ENCODE measurements around the gene SLC25A47. TPM values are rescaled to one million over a fixed set of nuclear protein-coding genes. Genes with fewer than 3 reads are reported as not detected.
"Not testable (repeated sequence)": the region's sequence is repeated elsewhere in the genome, so short reads cannot be mapped to it uniquely, and the experiment has no call there.

The SLC25A47 gene
- total RNA-seq, 2 experiments from 2014 or later = not detected

- intact Hi-C loops (cut with micrococcal nuclease) = no loop called here
- no peak overlapping the region for H3K27ac Mint-ChIP-seq
- DNase-seq = no peak
- CTCF ChIA-PET = interaction anchor here (0.7 kb wide), 1 partner anchor 49 kb away, joined by 3 read pairs; no protein-coding TSS in a partner anchor
- peaks cover 12% of the 10 kb centered on the region for H3K4me1 Mint-ChIP-seq (ENCODE audit: low read depth)
- no peaks in the 10 kb centered on the region for H3K27me3 Mint-ChIP-seq (ENCODE audit: low read depth)
- H3K9me3 Mint-ChIP-seq = no peaks in the 10 kb centered on the region
- H3K4me3 Mint-ChIP-seq = no peak overlapping the region
- peaks cover 49% of the 10 kb centered on the region for H3K36me3 Mint-ChIP-seq (ENCODE audit: low read depth)
Measured at GRCh38 chr14:100334904-100335303, 11.8 kb downstream of the SLC25A47 start.

GRCh38 chr14:100336618-100337530, 13.7 kb downstream of the SLC25A47 start:
- no peak for DNase-seq
- Mint-ChIP-seq H3K27me3 (ENCODE audit: low read depth) (no peaks in the 10 kb centered on the region), H3K4me1 (ENCODE audit: low read depth) (peaks cover 32% of the 10 kb centered on the region), H3K9me3 (no peaks in the 10 kb centered on the region), H3K4me3 (no peak overlapping the region), H3K27ac (peak overlapping the region; percentile 32), H3K36me3 (ENCODE audit: low read depth) (peaks cover 64% of the 10 kb centered on the region)
- intact Hi-C loops (cut with micrococcal nuclease) = loop anchor here (1.0 kb wide), 1 partner anchor 38 kb away; a partner anchor contains a TSS
- CTCF ChIA-PET = no interaction called here

GRCh38 chr14:100339766-100340422, 16.8 kb downstream of the SLC25A47 start:
- Mint-ChIP-seq H3K9me3 (no peaks in the 10 kb centered on the region), H3K4me3 (no peak overlapping the region), H3K36me3 (ENCODE audit: low read depth) (peaks cover 74% of the 10 kb centered on the region), H3K27ac (peak overlapping the region; percentile 63), H3K27me3 (ENCODE audit: low read depth) (no peaks in the 10 kb centered on the region), H3K4me1 (ENCODE audit: low read depth) (peaks cover 47% of the 10 kb centered on the region)
- CTCF ChIA-PET = interaction anchor here (0.6 to 1.4 kb wide), 2 partner anchors 21 to 67 kb away, joined by 4 to 5 read pairs; no protein-coding TSS in a partner anchor
- intact Hi-C loops (cut with micrococcal nuclease) = no loop called here
- DNase-seq = no peak

- peak overlapping the region; percentile 89 for H3K27ac Mint-ChIP-seq
- no peaks in the 10 kb centered on the region for H3K9me3 Mint-ChIP-seq
- no peak for DNase-seq
- no peaks in the 10 kb centered on the region for H3K27me3 Mint-ChIP-seq (ENCODE audit: low read depth)
- peaks cover 71% of the 10 kb centered on the region for H3K36me3 Mint-ChIP-seq (ENCODE audit: low read depth)
- intact Hi-C loops (cut with micrococcal nuclease) = no loop called here
- CTCF ChIA-PET = interaction anchor here (0.6 to 1.4 kb wide), 2 partner anchors 22 to 68 kb away, joined by 4 to 5 read pairs; no protein-coding TSS in a partner anchor
- no peak overlapping the region for H3K4me3 Mint-ChIP-seq
- peaks cover 47% of the 10 kb centered on the region for H3K4me1 Mint-ChIP-seq (ENCODE audit: low read depth)
Measured at GRCh38 chr14:100340423-100340813, 17.3 kb downstream of the SLC25A47 start.

GRCh38 chr14:100341301-100342031, 18.3 kb downstream of the SLC25A47 start:
- H3K9me3 Mint-ChIP-seq = no peaks in the 10 kb centered on the region
- peaks cover 45% of the 10 kb centered on the region for H3K4me1 Mint-ChIP-seq (ENCODE audit: low read depth)
- H3K36me3 Mint-ChIP-seq (ENCODE audit: low read depth) = peaks cover 72% of the 10 kb centered on the region
- peak; percentile 70 for DNase-seq
- no peaks in the 10 kb centered on the region for H3K27me3 Mint-ChIP-seq (ENCODE audit: low read depth)
- CTCF ChIA-PET = interaction anchor here (0.6 kb wide), 1 partner anchor 320 kb away, joined by 4 read pairs; no protein-coding TSS in a partner anchor
- peak overlapping the region; percentile 89 for H3K27ac Mint-ChIP-seq
- intact Hi-C loops (cut with micrococcal nuclease) = loop anchor here (1.0 kb wide), 1 partner anchor 34 kb away; a partner anchor contains a TSS
- no peak overlapping the region for H3K4me3 Mint-ChIP-seq

- no peak overlapping the region for H3K4me3 Mint-ChIP-seq
- CTCF ChIA-PET = no interaction called here
- H3K36me3 Mint-ChIP-seq (ENCODE audit: low read depth) = peaks cover 72% of the 10 kb centered on the region
- H3K27ac Mint-ChIP-seq = peak overlapping the region; percentile 89
- no peak for DNase-seq
- H3K9me3 Mint-ChIP-seq = no peaks in the 10 kb centered on the region
- intact Hi-C loops (cut with micrococcal nuclease) = no loop called here
- peaks cover 38% of the 10 kb centered on the region for H3K4me1 Mint-ChIP-seq (ENCODE audit: low read depth)
- no peaks in the 10 kb centered on the region for H3K27me3 Mint-ChIP-seq (ENCODE audit: low read depth)
Measured at GRCh38 chr14:100342195-100342594, 19.1 kb downstream of the SLC25A47 start.

GRCh38 chr14:100342826-100343225, 19.7 kb downstream of the SLC25A47 start:
- H3K36me3 Mint-ChIP-seq (ENCODE audit: low read depth) = peaks cover 71% of the 10 kb centered on the region
- DNase-seq; H3K9me3 Mint-ChIP-seq; intact Hi-C loops (cut with micrococcal nuclease); H3K4me3 Mint-ChIP-seq; CTCF ChIA-PET; H3K27me3 Mint-ChIP-seq (ENCODE audit: low read depth): not testable (repeated sequence)
- peak overlapping the region; percentile 89 for H3K27ac Mint-ChIP-seq
- peaks cover 35% of the 10 kb centered on the region for H3K4me1 Mint-ChIP-seq (ENCODE audit: low read depth)

GRCh38 chr14:100344657-100345056, 21.5 kb downstream of the SLC25A47 start:
- H3K4me3 Mint-ChIP-seq; H3K27ac Mint-ChIP-seq; DNase-seq; intact Hi-C loops (cut with micrococcal nuclease); H3K9me3 Mint-ChIP-seq; CTCF ChIA-PET; H3K27me3 Mint-ChIP-seq (ENCODE audit: low read depth): not testable (repeated sequence)
- peaks cover 35% of the 10 kb centered on the region for H3K4me1 Mint-ChIP-seq (ENCODE audit: low read depth)
- peaks cover 76% of the 10 kb centered on the region for H3K36me3 Mint-ChIP-seq (ENCODE audit: low read depth)

GRCh38 chr14:100345711-100346110, 22.6 kb downstream of the SLC25A47 start:
- DNase-seq = no peak
- Mint-ChIP-seq H3K36me3 (ENCODE audit: low read depth) (peaks cover 72% of the 10 kb centered on the region), H3K9me3 (no peaks in the 10 kb centered on the region), H3K27ac (no peak overlapping the region), H3K4me1 (ENCODE audit: low read depth) (peaks cover 27% of the 10 kb centered on the region), H3K4me3 (no peak overlapping the region), H3K27me3 (ENCODE audit: low read depth) (no peaks in the 10 kb centered on the region)
- CTCF ChIA-PET = interaction anchor here (1.6 kb wide), 1 partner anchor 19 kb away, joined by 4 read pairs; no protein-coding TSS in a partner anchor
- intact Hi-C loops (cut with micrococcal nuclease) = no loop called here

- H3K27me3 Mint-ChIP-seq (ENCODE audit: low read depth) = no peaks in the 10 kb centered on the region
- DNase-seq = no peak
- H3K36me3 Mint-ChIP-seq (ENCODE audit: low read depth) = peaks cover 71% of the 10 kb centered on the region
- CTCF ChIA-PET = interaction anchor here (1.6 kb wide), 1 partner anchor 18 kb away, joined by 4 read pairs; no protein-coding TSS in a partner anchor
- H3K9me3 Mint-ChIP-seq = no peaks in the 10 kb centered on the region
- no peak overlapping the region for H3K4me3 Mint-ChIP-seq
- peaks cover 19% of the 10 kb centered on the region for H3K4me1 Mint-ChIP-seq (ENCODE audit: low read depth)
- intact Hi-C loops (cut with micrococcal nuclease) = no loop called here
- H3K27ac Mint-ChIP-seq = no peak overlapping the region
Measured at GRCh38 chr14:100346306-100347091, 23.4 kb downstream of the SLC25A47 start.

GRCh38 chr14:100348253-100348729, 25.2 kb downstream of the SLC25A47 start:
- no peaks in the 10 kb centered on the region for H3K9me3 Mint-ChIP-seq
- CTCF ChIA-PET = no interaction called here
- peaks cover 2% of the 10 kb centered on the region for H3K4me1 Mint-ChIP-seq (ENCODE audit: low read depth)
- peaks cover 68% of the 10 kb centered on the region for H3K36me3 Mint-ChIP-seq (ENCODE audit: low read depth)
- H3K27me3 Mint-ChIP-seq (ENCODE audit: low read depth) = no peaks in the 10 kb centered on the region
- intact Hi-C loops (cut with micrococcal nuclease) = no loop called here
- H3K27ac Mint-ChIP-seq = no peak overlapping the region
- no peak overlapping the region for H3K4me3 Mint-ChIP-seq
- no peak for DNase-seq
